Temporal lobe (tissue), 1 donor: ENCODE data around the gene PIP4K2A. TPM values are rescaled to one million over a fixed set of nuclear protein-coding genes. Genes with fewer than 3 reads are reported as not detected.

ENCODE experiments used
- total RNA-seq: library from RNA; depleted of rRNA; stranded (reverse); fragments of >200 nt; gene quantifications from one replicate; pipeline ENCODE4 v1.2.3, GENCODE V29; 2014

Gene PIP4K2A
- total RNA-seq, 1 donor from 2014 or later, result 34.2 TPM

Other genes with a start within 250 kb of the PIP4K2A start
- gene ARMC3, start 213.5 kb upstream of the PIP4K2A start, total RNA-seq, result 2.7 TPM